GM18873 (cell line): ENCODE data around the gene HCN3.

Source experiments
- ATAC-seq: cut with Tn5 transposase; IDR thresholded peaks from one replicate; pipeline ENCODE4 v1.9.1; 2021; ENCODE audit warnings: mild to moderate bottlenecking, moderate library complexity, moderate number of reproducible peaks; ENCODE audit not compliant: unreplicated experiment, low FRiP score

Gene HCN3

DNA sequence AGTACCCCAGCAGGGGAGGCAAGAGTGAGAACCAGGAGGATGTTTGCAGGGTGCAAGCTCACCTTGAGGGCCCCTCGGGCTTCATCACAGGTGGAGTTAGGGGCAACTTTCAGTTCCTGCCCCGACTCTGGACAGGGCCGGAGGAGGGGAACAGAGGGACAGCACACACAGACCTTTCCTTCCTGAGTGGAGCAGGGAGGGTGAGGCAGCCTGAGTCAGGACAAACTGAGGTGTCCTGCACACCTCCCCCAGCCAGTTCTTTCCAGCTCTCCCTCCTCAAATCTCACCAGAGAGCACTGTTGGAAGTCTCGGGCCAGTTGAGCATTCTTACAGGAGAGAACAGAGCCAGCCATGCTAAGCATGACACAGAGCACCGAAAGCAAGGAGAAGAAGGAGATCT, 23.5 kb upstream of the HCN3 start:
- ATAC-seq = no peak

DNA sequence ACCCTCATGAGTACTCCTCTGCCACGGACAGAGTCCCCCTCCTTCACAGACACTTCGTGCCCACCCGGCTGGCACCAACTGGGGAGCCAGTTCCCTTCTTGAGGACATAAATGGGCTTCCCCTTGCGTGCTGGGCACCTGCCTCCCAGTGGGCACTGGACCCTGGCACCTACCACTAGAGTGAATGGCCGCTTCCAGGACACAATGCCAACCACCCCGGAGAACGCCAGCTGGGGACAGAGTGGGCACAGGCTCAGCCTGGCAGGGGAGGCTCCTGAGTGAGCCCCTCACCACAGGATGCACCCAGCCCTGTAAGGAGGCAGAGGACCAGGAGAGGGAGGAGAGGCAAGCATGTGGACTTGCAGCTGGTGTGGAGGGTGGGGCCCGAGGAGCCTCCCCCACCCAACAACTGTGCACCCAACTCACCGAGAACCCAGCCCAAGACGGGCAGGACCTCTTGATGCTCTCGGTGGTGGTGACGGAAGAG, 23.0 kb upstream of the HCN3 start:
- no peak for ATAC-seq

DNA sequence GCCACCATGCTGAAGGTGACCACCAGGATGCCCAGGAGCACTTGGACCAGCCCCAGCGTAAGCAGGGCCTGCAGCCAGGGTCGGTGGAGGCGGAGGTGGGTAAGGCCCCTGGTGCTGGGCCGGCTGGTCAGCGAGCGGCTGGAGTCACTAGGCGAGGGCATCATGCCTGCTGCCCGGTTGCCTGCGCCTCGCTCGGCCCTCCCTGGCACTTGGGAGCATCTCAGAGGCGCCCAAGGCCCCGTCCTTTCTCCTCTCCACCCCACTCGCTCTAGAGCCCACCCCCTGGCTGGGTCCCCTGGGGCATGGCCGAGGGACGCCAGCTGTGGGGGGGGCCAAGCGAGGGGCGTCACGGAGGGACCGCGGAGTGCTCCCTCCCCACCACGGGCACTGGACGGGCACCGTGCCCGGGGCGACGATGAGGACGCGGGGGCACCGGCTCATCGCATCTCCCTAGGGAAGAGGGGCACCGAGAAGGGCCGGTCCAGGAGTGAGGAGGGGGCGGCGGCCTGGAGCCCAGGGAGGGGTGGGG, 22.5 kb upstream of the HCN3 start:
- no peak for ATAC-seq

DNA sequence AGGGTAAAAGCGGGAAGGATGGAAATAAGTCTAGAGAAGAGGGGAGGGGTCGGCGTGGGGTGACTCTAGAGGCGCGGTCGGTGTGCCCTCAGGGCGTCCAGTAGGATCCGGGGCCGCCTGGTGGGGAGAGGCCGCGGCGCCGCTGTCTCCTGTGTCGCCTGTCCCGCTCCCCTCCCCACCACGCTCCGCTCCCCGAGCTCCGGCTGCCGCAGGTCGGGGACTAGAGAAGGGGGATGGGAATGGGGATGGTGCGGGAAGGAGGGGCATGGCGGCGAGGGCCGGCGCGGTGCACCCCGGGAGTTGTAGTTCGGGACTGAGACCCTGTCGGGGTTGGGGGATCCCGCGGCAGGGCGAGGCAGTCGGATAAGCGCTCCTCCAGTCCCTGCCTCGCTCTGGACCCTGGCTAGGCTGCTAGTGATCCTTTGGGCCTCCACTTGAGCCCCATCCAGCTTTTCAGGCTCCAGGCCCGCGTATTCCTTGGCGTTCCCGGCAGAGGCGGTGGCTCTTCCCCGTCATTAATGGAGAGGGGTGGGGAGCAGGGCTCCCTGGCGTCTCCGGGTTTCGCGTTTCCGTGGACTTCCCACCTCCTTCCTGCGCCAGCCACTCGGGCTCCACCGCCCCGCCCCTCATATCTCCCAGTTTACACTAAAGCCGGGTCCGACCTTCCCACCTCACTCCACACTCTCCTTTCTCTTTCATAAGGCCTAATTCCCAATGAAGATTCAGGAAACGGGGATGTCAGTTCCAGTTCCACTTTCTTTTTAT, 21.8 kb upstream of the HCN3 start, which contains the start of gene ENTREP3:
Gene ENTREP3, minus strand, starts transcription at position 241 of the 765 bp plus-strand sequence. CDS start 606 bp downstream, outside the sequence.
- ATAC-seq = no peak

DNA sequence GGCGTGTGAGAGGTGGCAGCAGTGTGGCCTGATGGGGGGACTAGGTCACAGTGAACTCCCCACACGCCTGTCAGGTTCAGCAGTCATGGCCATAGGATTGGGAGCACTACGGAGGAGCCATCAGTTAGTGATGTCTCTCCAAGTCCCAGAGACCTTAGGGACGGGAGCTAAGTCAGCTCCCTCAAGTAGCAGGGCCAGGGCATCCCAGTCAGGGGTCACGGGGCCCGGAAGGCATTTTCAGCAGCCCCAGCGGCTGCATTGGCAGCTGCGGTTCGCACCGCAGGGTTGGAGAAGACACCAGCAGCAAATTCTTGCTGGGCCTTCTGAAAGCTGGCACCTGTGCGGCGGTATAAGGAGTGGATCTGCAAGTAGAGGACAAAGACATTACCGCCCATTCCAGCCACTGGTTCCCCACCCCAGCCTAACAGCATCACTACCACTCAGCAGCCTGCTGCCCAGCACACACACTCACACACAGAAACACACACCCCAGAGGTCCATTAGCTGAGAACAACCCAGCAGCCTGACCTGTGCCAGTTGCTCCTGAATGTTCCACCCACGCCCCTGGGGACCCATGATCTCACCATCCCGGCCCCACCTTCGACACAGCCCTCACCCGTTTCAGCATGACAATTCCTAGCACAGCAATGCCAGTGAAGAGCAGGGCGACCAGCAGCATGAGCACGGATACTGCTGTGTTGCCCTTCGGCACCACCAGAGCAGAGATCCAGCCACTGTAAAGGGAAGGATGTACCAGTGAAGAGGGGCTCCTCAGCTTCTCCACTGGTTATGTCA, 21.0 kb upstream of the HCN3 start:
- ATAC-seq = no peak

DNA sequence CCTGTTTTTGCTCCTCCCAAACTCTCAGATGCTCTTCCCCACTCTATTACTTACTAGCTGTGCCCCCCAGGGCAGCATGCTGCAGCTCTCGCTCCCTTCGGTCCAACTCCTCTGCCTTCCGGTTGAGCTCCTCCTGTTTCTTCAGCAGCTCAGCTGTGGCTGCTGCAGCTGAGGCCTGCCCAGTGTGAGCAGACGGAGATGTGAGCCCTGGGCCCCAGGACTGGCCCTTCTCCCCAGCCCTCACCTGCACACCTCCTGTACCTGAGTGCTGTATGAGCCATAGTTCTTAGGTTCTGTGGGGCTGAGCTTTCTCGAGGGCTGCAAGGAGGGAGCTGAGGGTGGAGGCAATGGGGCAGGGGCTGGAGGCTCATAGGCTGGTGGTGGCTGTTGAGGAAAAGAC, 17.0 kb upstream of the HCN3 start:
- no peak for ATAC-seq

DNA sequence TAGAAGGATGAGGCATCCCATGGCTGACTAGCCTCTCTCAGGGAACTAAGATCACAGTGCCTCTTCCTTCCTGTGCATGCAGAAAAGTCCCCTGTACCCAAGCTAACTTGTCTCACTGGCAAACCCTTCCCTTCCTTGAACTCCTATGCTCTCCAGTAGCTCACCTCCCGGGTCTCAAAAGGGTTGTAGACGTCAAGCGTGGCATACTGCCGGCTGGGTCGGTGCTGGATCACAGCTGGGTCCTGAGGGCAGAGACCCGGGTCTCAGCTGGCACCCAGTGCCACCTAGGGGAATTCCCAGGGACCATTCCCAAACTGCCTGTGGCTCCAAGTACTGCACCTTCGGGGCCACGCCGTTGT, 15.8 kb upstream of the HCN3 start:
- ATAC-seq = no peak

DNA sequence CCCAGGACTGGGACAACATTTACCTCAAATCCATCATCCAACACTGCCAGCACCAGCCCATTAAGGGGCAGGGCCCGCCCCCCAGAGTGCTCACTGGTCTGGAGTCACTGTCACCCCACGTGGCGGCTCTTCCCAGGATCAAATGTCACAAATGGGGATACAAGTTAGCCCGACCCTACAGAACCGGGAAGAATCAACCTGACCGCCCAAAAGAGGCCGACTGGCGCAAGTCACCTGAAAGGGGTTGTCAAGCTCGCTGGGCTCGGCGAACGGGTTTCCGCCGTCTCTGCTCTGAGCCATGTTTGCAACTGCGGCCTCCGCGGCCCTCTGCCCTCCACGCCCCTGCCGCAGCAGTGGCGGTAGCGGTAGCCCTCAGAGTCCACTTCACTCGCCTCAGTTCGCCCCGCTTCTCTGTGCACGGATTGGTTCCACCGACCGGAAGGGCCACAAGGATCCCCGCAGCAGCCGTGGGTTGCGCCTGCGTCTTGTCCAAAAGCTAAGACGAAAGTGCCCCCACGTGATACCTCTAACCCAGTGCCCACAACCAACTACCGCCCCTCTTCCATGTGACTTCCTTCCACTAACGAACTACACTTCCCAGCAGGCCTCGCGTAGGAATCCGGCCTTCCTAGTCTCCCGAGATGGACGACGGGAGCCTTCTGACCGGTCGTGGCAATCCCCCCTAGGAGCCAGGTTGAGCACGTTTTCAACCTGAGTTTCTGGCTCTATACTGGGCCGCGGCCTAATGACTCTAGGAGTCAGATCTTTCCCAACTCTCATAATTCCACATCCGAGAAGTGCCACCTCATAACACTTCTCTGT, 15.2 kb upstream of the HCN3 start, which contains the start of gene SCAMP3:
Gene SCAMP3, minus strand, starts transcription at position 509 of the 822 bp plus-strand sequence. Its CDS starts 209 bp downstream, at position 300.
- peak; percentile 79 for ATAC-seq

DNA sequence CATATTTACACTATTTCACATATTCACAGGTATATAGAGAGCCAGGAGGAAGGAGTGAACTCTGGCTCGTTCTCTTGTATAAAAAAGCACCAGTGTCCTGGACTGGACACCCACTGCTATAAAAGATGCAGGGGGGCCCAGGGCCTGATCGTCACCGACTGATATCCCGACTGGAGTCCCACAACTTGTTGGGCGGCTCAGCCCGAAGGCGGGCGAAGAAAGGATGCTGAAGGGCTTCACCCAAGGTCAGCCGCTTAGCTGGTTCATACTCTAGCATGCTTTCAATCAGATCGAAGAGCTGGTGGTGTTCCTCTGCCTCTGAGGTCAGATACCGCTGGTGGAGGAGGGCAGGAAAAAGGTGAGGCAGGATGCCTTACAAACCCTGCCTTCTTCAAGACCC, 14.2 kb upstream of the HCN3 start:
- ATAC-seq = no peak

DNA sequence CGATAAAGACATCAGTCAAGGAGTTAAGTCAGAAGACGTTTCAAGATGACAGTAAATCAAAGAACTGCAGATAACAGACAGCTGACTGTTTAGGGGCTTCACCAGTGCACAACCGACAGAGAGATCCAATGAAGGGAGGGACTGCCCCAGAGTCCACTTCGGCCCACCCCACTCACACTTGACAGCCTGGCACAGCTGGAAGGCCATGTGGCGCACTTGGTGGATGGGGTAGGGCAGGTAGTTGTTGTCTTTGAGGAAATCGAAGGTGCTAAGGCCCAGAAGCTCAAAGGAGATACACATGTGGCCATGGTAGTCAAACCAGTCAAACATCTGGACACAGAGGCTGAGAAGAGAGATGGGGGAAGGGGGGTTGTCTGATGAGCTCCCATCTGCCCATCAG, 10.7 kb upstream of the HCN3 start:
- no peak for ATAC-seq

DNA sequence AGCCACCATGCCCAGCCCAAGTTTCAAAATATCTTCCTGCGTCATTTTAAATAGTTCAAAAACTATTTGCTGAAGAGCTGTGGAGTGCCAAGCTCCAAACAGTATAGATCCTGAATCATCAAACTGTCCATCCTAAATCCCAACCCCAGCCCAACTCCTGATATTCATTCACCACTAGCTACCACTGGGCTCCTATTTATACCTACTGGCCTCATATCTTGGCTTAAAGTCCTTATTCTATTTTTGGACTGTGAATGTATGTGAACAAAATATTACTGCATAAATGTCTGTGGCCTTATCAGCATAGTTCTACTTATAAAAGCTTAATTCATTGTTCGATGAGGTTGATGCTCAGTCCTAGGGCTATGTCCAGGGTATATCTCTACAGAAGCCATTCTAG, 9.9 kb upstream of the HCN3 start:
- ATAC-seq = no peak

DNA sequence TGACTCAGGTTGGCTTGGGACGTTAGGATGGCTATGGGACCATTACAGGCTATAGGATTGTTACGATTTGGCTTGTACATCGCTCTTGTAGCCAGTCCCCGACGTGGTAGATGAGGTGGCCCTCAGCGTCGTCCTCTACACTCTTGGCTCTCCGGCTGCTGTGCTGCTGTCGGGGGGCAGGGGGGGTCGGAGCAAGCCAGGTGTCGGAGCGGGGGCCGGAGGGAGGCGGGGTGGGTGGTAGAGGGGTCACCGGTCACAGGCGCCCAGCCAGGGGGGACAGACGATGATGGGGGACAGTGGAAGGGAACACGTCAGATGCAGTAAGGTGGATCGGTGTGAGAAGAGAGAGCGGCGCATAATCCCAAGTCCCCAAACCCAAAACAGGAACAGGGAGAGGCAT, 8.6 kb upstream of the HCN3 start:
- no peak for ATAC-seq

DNA sequence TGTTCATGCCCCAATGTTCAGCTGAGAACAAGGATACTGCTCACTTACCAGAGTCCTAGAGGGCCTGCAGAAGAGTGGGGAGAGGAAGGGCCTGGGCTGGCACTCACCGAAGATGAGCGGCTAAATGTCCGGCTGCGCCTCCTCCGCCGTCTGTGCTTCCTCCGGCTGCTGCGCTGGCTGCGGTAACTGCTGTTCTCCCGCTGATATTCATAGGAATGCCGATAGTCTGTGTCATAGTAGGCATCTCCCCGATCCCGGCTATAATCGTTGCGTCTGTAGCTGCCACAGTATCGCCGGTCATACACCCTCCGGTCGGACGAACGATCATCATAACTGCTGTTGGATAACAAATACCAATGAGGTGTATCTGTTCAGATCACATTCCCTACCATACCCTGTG, 7.9 kb upstream of the HCN3 start:
- ATAC-seq = no peak

DNA sequence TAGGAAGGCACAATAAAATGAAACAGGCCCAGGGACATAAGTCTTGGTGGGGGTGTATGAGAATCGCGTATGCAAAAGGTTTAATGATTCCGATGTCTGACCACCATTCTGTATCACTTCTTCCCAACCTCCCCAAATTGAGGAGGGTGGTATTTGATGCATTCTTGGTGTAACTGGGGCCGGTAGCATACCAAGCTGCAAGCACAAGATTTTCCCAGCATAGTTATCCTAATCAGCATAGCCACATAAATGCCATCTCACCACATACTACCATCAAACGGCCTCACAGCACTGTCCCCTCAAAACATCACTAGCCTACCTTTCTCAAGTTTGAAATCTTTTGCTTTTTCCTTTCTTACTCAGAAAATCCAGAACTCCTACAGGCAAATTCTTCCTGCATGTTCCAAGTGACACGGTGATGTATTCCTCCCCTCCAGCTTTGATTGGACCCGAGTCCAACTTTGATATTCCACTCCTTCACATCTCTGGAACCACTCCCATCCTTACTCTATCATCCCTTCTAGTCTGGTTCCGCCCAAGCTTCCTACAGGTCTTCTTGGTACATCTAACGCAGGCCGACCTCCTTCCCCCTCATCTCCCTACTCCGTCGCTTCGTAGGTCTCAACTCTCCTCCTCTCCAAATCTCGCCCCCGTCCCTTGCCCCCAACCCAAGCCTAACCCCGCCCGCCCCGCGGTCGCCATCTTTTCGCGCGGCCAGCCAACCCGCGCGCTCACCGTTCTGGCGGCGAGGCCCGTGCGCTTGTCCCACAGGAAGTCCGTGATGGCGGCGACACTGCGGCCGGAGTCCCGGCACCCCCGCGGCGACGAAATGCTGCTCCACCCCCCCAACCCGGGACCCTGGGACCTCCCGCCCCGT, 4.6 kb upstream of the HCN3 start:
- peak; percentile 3 for ATAC-seq

DNA sequence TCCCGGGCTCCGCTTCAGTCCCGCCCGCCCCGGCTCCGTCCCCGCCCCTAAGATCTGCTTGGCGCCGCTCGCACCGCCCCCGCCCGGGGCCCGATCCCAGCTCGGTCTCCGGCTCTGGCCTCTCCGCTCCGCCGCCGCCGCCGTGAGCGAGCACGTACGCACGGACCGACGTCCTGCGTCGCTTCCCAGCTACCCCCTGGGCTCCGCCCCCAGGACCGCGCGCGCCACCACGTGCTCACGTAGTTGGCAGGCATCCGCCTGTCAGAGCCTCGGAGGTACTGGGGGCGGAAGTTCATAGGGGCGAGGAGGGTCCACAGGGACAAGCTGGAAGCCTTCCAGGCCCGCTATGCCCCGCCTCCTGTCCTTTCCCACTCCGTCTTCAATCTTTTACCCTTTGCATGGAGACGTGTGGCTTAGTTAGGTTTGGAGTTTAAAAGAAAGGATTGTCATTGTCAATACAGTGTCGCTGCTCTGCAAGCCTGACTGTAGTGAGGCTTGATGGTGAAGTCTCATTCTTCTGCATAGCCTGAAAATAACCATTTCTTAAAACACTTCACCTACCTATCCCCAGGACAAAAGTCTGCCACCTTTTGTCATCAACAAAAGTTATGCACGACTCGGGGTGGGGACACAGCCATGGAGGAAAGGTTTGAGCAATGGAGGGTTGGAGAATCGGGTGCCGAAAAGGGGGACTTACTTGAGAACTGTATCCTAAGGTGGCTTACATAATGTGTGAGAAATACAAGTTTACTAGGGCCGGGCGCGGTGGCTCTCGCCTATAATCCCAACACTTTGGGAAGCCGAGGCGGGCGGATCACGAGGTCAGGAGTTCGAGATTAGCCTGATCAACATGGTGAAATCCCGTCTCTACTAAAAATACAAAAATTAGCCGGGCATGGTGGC, 3.7 kb upstream of the HCN3 start, which contains the start of gene CLK2:
Gene CLK2, minus strand, starts transcription at position 162 of the 903 bp plus-strand sequence. CDS start 2,527 bp downstream, outside the sequence.
- peak; percentile 59 for ATAC-seq

DNA sequence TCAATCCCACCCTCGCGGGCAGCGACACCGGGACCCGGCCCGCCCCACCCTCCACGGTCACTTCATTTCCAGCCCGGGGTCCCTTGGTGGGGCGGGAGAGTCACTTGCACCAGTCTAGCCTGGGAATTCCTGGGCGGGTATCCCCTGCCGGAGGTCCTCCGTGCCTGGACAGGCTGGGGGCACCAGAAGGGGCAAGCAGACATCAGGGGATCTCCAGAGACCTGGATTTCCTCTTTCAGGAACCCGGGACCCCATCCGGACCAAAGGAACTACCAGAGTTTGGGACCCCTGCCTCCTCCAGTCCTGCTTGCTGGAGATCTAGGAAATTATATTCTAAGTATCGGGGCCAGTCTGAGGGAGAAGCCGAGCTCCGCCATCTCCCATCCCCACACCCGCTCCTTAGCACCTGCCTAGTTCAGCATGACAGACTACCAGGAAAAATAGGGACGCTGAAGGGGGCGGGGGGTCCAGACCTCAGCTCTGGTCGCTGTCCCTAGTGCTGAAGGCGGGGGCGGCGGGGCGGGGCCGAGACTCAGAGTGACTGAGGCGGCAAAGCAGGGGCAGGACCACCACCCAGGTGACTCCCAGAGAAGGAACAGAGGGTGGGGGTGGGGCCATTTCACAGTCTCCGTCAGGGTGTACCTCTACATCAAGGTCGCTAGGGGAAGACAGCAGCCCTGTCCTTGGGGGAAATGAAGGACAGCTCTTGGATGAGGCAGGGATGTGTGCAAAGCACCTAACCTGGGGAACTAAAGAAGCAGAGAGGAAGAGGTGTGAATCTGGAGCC, 832 bp downstream of the HCN3 start:
- ATAC-seq = no peak

DNA sequence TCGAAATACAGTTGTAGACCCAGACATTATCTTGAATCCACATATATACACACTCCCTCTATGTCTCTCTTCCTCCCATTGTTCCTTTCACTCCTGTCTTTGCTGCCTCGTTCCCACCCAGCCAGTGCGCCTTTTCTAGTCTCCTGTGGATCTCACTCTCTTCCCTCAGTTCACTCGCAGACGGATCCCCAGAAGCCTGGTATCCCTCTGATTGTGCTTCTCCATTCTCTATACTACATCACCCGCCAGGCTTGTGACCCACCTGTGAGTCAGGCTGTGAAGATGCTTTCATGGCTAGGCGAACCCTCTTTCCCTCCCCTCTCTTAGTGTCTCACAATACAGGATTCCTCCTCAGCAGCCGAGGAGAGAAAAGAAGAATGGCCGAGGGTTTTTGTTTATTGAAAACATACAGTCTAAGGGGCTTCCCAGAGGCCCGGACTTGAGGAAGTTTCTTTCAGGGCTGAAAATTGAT, 1.5 kb downstream of the HCN3 start:
- no peak for ATAC-seq
